ENCODE data around the gene FOXA1. TPM values are rescaled to one million over a fixed set of nuclear protein-coding genes. Genes with fewer than 3 reads are reported as not detected.

FOXA1 gene
- total RNA-seq, 4 donors from 2014 or later = 0.17 to 0.97 TPM; not detected in 2

GRCh38 chr14:37588667-37588955 is 6.4 kb downstream of the FOXA1 start:
- Histone ChIP-seq H3K4me1 (peaks cover 27 to 47% (median 43%) of the 10 kb centered on the region in 4 donors), H3K4me3 (no peak overlapping the region), H3K9me3 (no peaks in the 10 kb centered on the region), H3K36me3 (no peaks in the 10 kb centered on the region), H3K27me3 (peaks cover 16 to 100% (median 97%) of the 10 kb centered on the region in 4 donors), H3K27ac (replicated peaks in 1 of 4) (no peak overlapping the region)
- DNase-seq (ENCODE audit: extremely low spot score) = no peak
- TF ChIP-seq EP300 (IDR thresholded peaks at IDR 0.05) = no peak
- TF ChIP-seq POLR2A (IDR thresholded peaks at IDR 0.05; ENCODE audit: low read depth) = no peak
- TF ChIP-seq POLR2AphosphoS5 (IDR thresholded peaks at IDR 0.05) = no peak
- TF ChIP-seq CTCF (IDR thresholded peaks at IDR 0.05) = no peak
- WGBS = 14% methylated on average over 6 of the region's 6 CpGs
- intact Hi-C loops (cut with DNase I) = no loop called here

- 4% methylated on average over 48 of the region's 63 CpGs for WGBS
- Histone ChIP-seq H3K9me3 (no peaks in the 10 kb centered on the region), H3K4me3 (peak overlapping the region in 2 of 4 donors; percentile 17 to 30), H3K4me1 (peaks cover 27 to 51% (median 46%) of the 10 kb centered on the region in 4 donors), H3K36me3 (no peaks in the 10 kb centered on the region), H3K27ac (replicated peaks in 1 of 4) (no peak overlapping the region), H3K27me3 (peaks cover 19 to 100% (median 96%) of the 10 kb centered on the region in 4 donors)
- no peak for TF ChIP-seq EP300 (IDR thresholded peaks at IDR 0.05)
- DNase-seq (ENCODE audit: extremely low spot score) = no peak
- intact Hi-C loops (cut with DNase I) = no loop called here
Observed at GRCh38 chr14:37587881-37588666, 7.0 kb downstream of the FOXA1 start.

- WGBS = 18% methylated on average over 4 of the region's 4 CpGs
- Histone ChIP-seq H3K27me3 (peaks cover 18 to 100% (median 88%) of the 10 kb centered on the region in 4 donors), H3K4me3 (no peak overlapping the region), H3K4me1 (peaks cover 27 to 46% (median 43%) of the 10 kb centered on the region in 4 donors), H3K36me3 (no peaks in the 10 kb centered on the region), H3K27ac (replicated peaks in 1 of 4) (no peak overlapping the region), H3K9me3 (no peaks in the 10 kb centered on the region)
- TF ChIP-seq EP300 (IDR thresholded peaks at IDR 0.05) (no peak), CTCF (IDR thresholded peaks at IDR 0.05) (no peak), POLR2AphosphoS5 (IDR thresholded peaks at IDR 0.05) (no peak), POLR2A (IDR thresholded peaks at IDR 0.05; ENCODE audit: low read depth) (no peak)
- intact Hi-C loops (cut with DNase I) = no loop called here
- DNase-seq (ENCODE audit: extremely low spot score) = no peak
Observed at GRCh38 chr14:37587131-37587803, 7.8 kb downstream of the FOXA1 start.

- no peak for DNase-seq (ENCODE audit: extremely low spot score)
- Histone ChIP-seq H3K27me3 (peaks cover 15 to 99% (median 83%) of the 10 kb centered on the region in 4 donors), H3K27ac (replicated peaks in 1 of 4) (no peak overlapping the region), H3K4me3 (no peak overlapping the region), H3K4me1 (peaks cover 25 to 41% (median 38%) of the 10 kb centered on the region in 4 donors), H3K9me3 (no peaks in the 10 kb centered on the region), H3K36me3 (no peaks in the 10 kb centered on the region)
- no peak for TF ChIP-seq POLR2AphosphoS5 (IDR thresholded peaks at IDR 0.05)
- no peak for TF ChIP-seq POLR2A (IDR thresholded peaks at IDR 0.05; ENCODE audit: low read depth)
- TF ChIP-seq EP300 (IDR thresholded peaks at IDR 0.05) = no peak
- no peak for TF ChIP-seq CTCF (IDR thresholded peaks at IDR 0.05)
- intact Hi-C loops (cut with DNase I) = no loop called here
- 5% methylated on average over 1 of the region's 1 CpG for WGBS
Observed at GRCh38 chr14:37586797-37587130, 8.3 kb downstream of the FOXA1 start.

GRCh38 chr14:37585971-37586796 is 8.9 kb downstream of the FOXA1 start:
- H3K27ac ChIP-seq (replicated peaks in 1 of 4) = no peak overlapping the region
- no peak overlapping the region for H3K4me3 ChIP-seq
- intact Hi-C loops (cut with DNase I) = no loop called here
- no peak for DNase-seq (ENCODE audit: extremely low spot score)
- WGBS = 15% methylated on average over 10 of the region's 10 CpGs
- peaks cover 23 to 35% (median 33%) of the 10 kb centered on the region in 4 donors for H3K4me1 ChIP-seq
- H3K9me3 ChIP-seq = no peaks in the 10 kb centered on the region
- no peaks in the 10 kb centered on the region for H3K36me3 ChIP-seq
- no peak for TF ChIP-seq POLR2AphosphoS5 (IDR thresholded peaks at IDR 0.05)
- no peak for TF ChIP-seq CTCF (IDR thresholded peaks at IDR 0.05)
- TF ChIP-seq EP300 (IDR thresholded peaks at IDR 0.05) = no peak
- TF ChIP-seq POLR2A (IDR thresholded peaks at IDR 0.05; ENCODE audit: low read depth) = no peak
- peaks cover 9 to 96% (median 77%) of the 10 kb centered on the region in 4 donors for H3K27me3 ChIP-seq
